ENCODE results near the gene RGS3. TPM values are rescaled to one million over a fixed set of nuclear protein-coding genes. Genes with fewer than 3 reads are reported as not detected.

The RGS3 gene
- total RNA-seq, 4 donors from 2014 or later, result 76.0 to 169 (median 105) TPM

- DNase-seq (ENCODE audit: low spot score), result no peak
- no peak for ATAC-seq (ENCODE audit: low FRiP score)
- TF ChIP-seq, protein P1, sequence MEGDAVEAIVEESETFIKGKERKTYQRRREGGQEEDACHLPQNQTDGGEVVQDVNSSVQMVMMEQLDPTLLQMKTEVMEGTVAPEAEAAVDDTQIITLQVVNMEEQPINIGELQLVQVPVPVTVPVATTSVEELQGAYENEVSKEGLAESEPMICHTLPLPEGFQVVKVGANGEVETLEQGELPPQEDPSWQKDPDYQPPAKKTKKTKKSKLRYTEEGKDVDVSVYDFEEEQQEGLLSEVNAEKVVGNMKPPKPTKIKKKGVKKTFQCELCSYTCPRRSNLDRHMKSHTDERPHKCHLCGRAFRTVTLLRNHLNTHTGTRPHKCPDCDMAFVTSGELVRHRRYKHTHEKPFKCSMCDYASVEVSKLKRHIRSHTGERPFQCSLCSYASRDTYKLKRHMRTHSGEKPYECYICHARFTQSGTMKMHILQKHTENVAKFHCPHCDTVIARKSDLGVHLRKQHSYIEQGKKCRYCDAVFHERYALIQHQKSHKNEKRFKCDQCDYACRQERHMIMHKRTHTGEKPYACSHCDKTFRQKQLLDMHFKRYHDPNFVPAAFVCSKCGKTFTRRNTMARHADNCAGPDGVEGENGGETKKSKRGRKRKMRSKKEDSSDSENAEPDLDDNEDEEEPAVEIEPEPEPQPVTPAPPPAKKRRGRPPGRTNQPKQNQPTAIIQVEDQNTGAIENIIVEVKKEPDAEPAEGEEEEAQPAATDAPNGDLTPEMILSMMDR (IDR thresholded peaks at IDR 0.05), result no peak
Measured at GRCh38 chr9:113585555-113585954, 122.0 kb downstream of the RGS3 start.

DNA sequence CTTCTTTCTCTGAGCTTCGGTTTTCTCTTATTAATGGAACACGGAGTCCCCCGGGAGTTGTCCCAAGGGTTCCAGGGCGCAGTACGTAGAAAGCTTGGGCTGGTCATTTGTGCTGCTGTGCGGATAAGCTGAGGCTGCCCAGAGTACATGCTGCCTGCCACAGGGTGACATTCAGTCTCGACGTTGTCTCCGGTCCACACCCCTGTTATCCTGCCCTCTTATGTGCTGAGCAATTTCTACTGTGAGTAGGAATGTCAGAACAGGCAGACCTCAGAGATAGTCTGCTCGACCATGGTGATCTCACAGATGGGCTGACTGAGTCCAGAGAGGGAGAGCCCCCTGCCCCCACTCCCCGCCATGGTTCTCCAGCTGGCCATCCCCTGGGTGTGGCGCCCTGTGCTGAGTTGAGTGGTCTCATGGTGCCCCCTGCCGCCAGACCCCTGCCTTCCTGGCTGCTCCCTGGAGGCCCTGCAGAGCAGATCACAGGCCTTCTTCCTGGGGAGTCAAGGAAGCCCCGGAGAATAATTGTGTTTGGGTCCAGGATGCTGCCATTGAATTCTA lies 124.0 kb downstream of the RGS3 start:
- DNase-seq (ENCODE audit: low spot score), result no peak
- ATAC-seq (ENCODE audit: low FRiP score), result no peak
- TF ChIP-seq, protein P1 (IDR thresholded peaks at IDR 0.05), result no peak

DNA sequence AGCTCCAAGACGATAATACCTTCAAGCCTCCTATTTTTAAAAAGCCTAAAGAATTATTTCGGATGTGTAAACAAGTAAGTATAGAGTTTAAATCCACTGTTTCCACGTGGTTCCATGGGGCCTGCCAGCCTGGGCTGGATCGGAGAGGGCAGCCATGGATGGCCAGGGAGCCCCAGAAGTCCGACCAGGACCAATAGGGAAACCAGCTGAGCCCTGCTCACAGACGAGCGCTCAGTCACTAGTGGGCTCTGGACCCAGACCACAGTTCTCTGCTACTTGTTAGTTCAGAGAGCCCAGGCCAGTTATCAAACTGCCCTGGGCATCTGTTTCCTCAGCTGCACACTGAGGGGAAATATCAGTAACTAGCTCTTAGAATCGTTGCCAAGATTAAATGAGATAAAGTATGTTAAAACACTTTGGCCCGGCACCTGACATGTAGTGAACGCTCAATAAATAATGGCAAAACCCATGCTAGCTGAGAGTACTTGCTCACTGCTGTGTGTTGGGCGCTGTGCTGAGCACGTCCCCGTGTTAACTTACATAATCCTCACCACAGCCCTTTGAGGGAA lies 124.8 kb downstream of the RGS3 start:
- TF ChIP-seq, protein P1 (IDR thresholded peaks at IDR 0.05), result no peak
- DNase-seq (ENCODE audit: low spot score) (no peak), ATAC-seq (ENCODE audit: low FRiP score) (no peak)

DNA sequence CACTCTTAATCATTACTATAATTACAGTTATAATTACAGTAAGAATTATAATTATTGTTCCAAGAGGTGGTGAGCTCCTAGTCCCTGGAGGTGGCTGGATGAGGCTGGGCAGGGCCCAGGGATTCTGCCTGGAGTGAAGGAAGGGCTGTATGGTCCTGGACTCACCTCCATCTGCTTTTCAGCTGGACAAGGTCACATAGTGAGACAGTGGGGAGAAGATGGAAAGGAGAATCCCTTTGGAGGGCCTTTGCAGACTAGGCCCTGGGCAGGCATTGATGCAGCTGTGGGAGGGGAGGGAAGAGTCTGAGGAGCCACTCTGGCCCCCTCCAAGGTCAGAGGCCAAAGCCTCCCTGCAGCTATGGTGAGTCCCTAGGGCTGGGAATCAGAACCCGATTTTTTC lies 125.4 kb downstream of the RGS3 start:
- TF ChIP-seq, protein P1 (IDR thresholded peaks at IDR 0.05), result no peak
- no peak for ATAC-seq (ENCODE audit: low FRiP score)
- no peak for DNase-seq (ENCODE audit: low spot score)

- ATAC-seq (ENCODE audit: low FRiP score) (no peak), DNase-seq (ENCODE audit: low spot score) (no peak)
- TF ChIP-seq, protein P1 (IDR thresholded peaks at IDR 0.05), result no peak
Measured at GRCh38 chr9:113589407-113589806, 125.9 kb downstream of the RGS3 start.

- ATAC-seq (ENCODE audit: low FRiP score), result no peak
- no peak for DNase-seq (ENCODE audit: low spot score)
- TF ChIP-seq, protein P1 (IDR thresholded peaks at IDR 0.05), result no peak
Measured at GRCh38 chr9:113589890-113590289, 126.4 kb downstream of the RGS3 start.

GRCh38 chr9:113590389-113590788 lies 126.9 kb downstream of the RGS3 start:
- no peak for DNase-seq (ENCODE audit: low spot score)
- TF ChIP-seq, protein P1 (IDR thresholded peaks at IDR 0.05), result no peak
- ATAC-seq (ENCODE audit: low FRiP score), result no peak

All from omental fat pad (tissue), 4 donors.